SU-DHL-6 (cell line): ENCODE results near the gene LEKR1.
A peak's percentile ranks its signal among the peaks of the same experiment; 100 is the strongest.
"Not testable (repeated sequence)": the region's sequence is repeated elsewhere in the genome, so short reads cannot be mapped to it uniquely, and the experiment has no call there.

Source experiments
- H2AFZ ChIP-seq: fragments of 200-600 bp; sonication (generic); 2 replicates; pipeline ENCODE4 v1.6.1; 2014; ENCODE audit warnings: low read depth, mild to moderate bottlenecking, moderate library complexity, mixed read lengths, antibody characterized with exemption, low read length; ENCODE audit not compliant: severe bottlenecking
- H3F3A ChIP-seq: fragments of 200-600 bp; shearing (Covaris generic); 2 replicates; pipeline ENCODE4 v1.6.0; 2016; ENCODE audit warnings: antibody characterized with exemption, mild to moderate bottlenecking; ENCODE audit not compliant: insufficient read depth
- H3K27ac ChIP-seq: fragments of 200-600 bp; sonication (generic); 2 replicates; pipeline ENCODE4 v1.5.1; 2016; ENCODE audit warnings: low read depth, mild to moderate bottlenecking, low read length, moderate library complexity, mixed read lengths
- H3K27me3 ChIP-seq: fragments of 200-600 bp; sonication (generic), shearing (Covaris generic); 2 replicates; pipeline ENCODE4 v1.6.0; 2014; ENCODE audit warnings: mild to moderate bottlenecking, low read length
- H3K36me3 ChIP-seq: fragments of 200-600 bp; sonication (generic); 2 replicates; pipeline ENCODE4 v1.6.1; 2014; ENCODE audit warnings: mild to moderate bottlenecking, low read length, mixed read lengths
- H3K4me2 ChIP-seq: fragments of 300-600, 200-600 bp; shearing (Covaris generic), sonication (generic); 2 replicates; pipeline ENCODE4 v1.6.0; 2014; ENCODE audit warnings: low read length, low read depth, mild to moderate bottlenecking; ENCODE audit not compliant: poor library complexity, severe bottlenecking
- H3K4me3 ChIP-seq: fragments of 200-600 bp; sonication (generic); 2 replicates; pipeline ENCODE4 v1.5.1; 2014; ENCODE audit warnings: antibody characterized with exemption, low read length, mild to moderate bottlenecking, mixed read lengths; ENCODE audit not compliant: insufficient read depth, poor library complexity, severe bottlenecking
- H3K79me2 ChIP-seq: fragments of 200-600 bp; sonication (generic); 2 replicates; pipeline ENCODE4 v1.6.1; 2014; ENCODE audit warnings: mild to moderate bottlenecking, low read length, moderate library complexity; ENCODE audit not compliant: insufficient read depth
- H3K9ac ChIP-seq: fragments of 200-600 bp; sonication (generic); 2 replicates; pipeline ENCODE4 v1.7.0; 2014; ENCODE audit warnings: mild to moderate bottlenecking, low read length
- H3K9me2 ChIP-seq: fragments of 200-600 bp; sonication (generic); replicated peaks from 2 replicates; pipeline ENCODE4 v1.6.1; 2014; ENCODE audit warnings: low read length; ENCODE audit not compliant: insufficient read depth
- H3K9me3 ChIP-seq: fragments of 200-600 bp; sonication (generic); 2 replicates; pipeline ENCODE4 v1.6.1; 2014; ENCODE audit warnings: low read length, mixed read lengths; ENCODE audit not compliant: insufficient read depth
- H4K20me1 ChIP-seq: fragments of 200-600 bp; sonication (generic); 2 replicates; pipeline ENCODE4 v1.6.1; 2014; ENCODE audit warnings: low read depth, mild to moderate bottlenecking, antibody characterized with exemption, low read length, moderate library complexity, mixed read lengths
- CTCF ChIP-seq: fragments of 200-600 bp; sonication (generic); IDR thresholded peaks from one replicate; pipeline ENCODE4 v1.5.1; 2017; ENCODE audit warnings: antibody characterized with exemption, mild to moderate bottlenecking, low read length, moderate library complexity; ENCODE audit not compliant: insufficient read depth, poor library complexity, severe bottlenecking
- EZH2phosphoT487 ChIP-seq: fragments of 200-600 bp; sonication (generic), shearing (Covaris generic); conservative IDR thresholded peaks from 2 replicates; pipeline ENCODE4 v1.6.1; 2018; ENCODE audit warnings: mild to moderate bottlenecking, antibody characterized with exemption, low read length, moderate library complexity, mixed read lengths

The LEKR1 gene

GRCh38 chr3:156797368-156797767 lies 28.8 kb upstream of the LEKR1 start:
- 0 out of 2 replicates have a peak, but pooled peaks cover 6% of the 10 kb centered on the region for H3K9me3 ChIP-seq
- H3K36me3 ChIP-seq, result peaks cover 7% of the 10 kb centered on the region; the same call in 1 of the 2 replicates
- H4K20me1 ChIP-seq, result no peaks in the 10 kb centered on the region
- no peaks in the 10 kb centered on the region for H3K79me2 ChIP-seq
- peak overlapping the region; percentile 24 for H2AFZ ChIP-seq
- H3K9me2 ChIP-seq, result no peaks in the 10 kb centered on the region
- H3K4me2 ChIP-seq, result peak overlapping the region; percentile 57
- H3K27me3 ChIP-seq, result no peaks in the 10 kb centered on the region
- peak overlapping the region; percentile 32 for H3K9ac ChIP-seq
- TF ChIP-seq EZH2phosphoT487 (no peak), CTCF (no peak)
- peaks cover 7% of the 10 kb centered on the region; the same call in 1 of the 2 replicates for H3F3A ChIP-seq
- peak overlapping the region; percentile 85 for H3K27ac ChIP-seq
- H3K4me3 ChIP-seq, result peak overlapping the region; percentile 27

GRCh38 chr3:156800287-156800686 lies 25.9 kb upstream of the LEKR1 start:
- not testable (repeated sequence) for H3F3A ChIP-seq, H3K4me2 ChIP-seq, H3K79me2 ChIP-seq, H3K9me2 ChIP-seq, H4K20me1 ChIP-seq, H3K9me3 ChIP-seq, H3K9ac ChIP-seq, H3K36me3 ChIP-seq, H3K4me3 ChIP-seq, H3K27ac ChIP-seq, H2AFZ ChIP-seq, H3K27me3 ChIP-seq

- Histone ChIP-seq H3K27ac (no peak overlapping the region), H3K4me3 (no peak overlapping the region), H2AFZ (no peak overlapping the region), H3K4me2 (no peak overlapping the region), H3K9me3 (0 out of 2 replicates have a peak, but pooled peaks cover 6% of the 10 kb centered on the region), H3K9ac (no peak overlapping the region), H3F3A (peaks cover 7% of the 10 kb centered on the region; the same call in 1 of the 2 replicates), H4K20me1 (no peaks in the 10 kb centered on the region), H3K27me3 (no peaks in the 10 kb centered on the region), H3K36me3 (peaks cover 7% of the 10 kb centered on the region; the same call in 1 of the 2 replicates), H3K9me2 (no peaks in the 10 kb centered on the region), H3K79me2 (no peaks in the 10 kb centered on the region)
- no peak for TF ChIP-seq EZH2phosphoT487
- TF ChIP-seq CTCF, result no peak
Measured at GRCh38 chr3:156801746-156802145, 24.4 kb upstream of the LEKR1 start.

- no peaks in the 10 kb centered on the region for H3K27me3 ChIP-seq
- no peak overlapping the region for H3K27ac ChIP-seq
- H3K9ac ChIP-seq, result no peak overlapping the region
- TF ChIP-seq EZH2phosphoT487, result no peak
- no peak for TF ChIP-seq CTCF
- peaks cover 1% of the 10 kb centered on the region; the same call in 1 of the 2 replicates for H3F3A ChIP-seq
- H4K20me1 ChIP-seq, result no peaks in the 10 kb centered on the region
- 0 out of 2 replicates have a peak, but pooled peaks cover 6% of the 10 kb centered on the region for H3K9me3 ChIP-seq
- peaks cover 7% of the 10 kb centered on the region; the same call in 1 of the 2 replicates for H3K36me3 ChIP-seq
- H3K4me2 ChIP-seq, result no peak overlapping the region
- no peak overlapping the region for H3K4me3 ChIP-seq
- H3K9me2 ChIP-seq, result no peaks in the 10 kb centered on the region
- H2AFZ ChIP-seq, result no peak overlapping the region
- H3K79me2 ChIP-seq, result no peaks in the 10 kb centered on the region
Measured at GRCh38 chr3:156802821-156803606, 23.1 kb upstream of the LEKR1 start.
